ENCODE measurements around the gene KIF26B. TPM values are rescaled to one million over a fixed set of nuclear protein-coding genes. Genes with fewer than 3 reads are reported as not detected.

The KIF26B gene
- total and polyA plus RNA-seq, 2 experiments from 2014 or later: 0.03 to 0.76 TPM

GRCh38 chr1:245718123-245718522 lies 563.3 kb downstream of the KIF26B start:
- Histone ChIP-seq H3K36me3 (ENCODE audit: insufficient read depth) (no peaks in the 10 kb centered on the region), H2AFZ (no peak overlapping the region), H3K79me2 (replicated peaks; ENCODE audit: insufficient read depth) (no peaks in the 10 kb centered on the region), H3K27me3 (ENCODE audit: insufficient read depth) (no peaks in the 10 kb centered on the region), H3K9me2 (ENCODE audit: insufficient read depth) (peaks cover 13% of the 10 kb centered on the region; the same call in 1 of the 2 replicates), H3F3A (replicated peaks; ENCODE audit: low read depth) (no peaks in the 10 kb centered on the region), H3K4me1 (ENCODE audit: insufficient read depth) (no peaks in the 10 kb centered on the region), H3K4me2 (no peak overlapping the region), H3K4me3 (no peak overlapping the region), H4K20me1 (replicated peaks; ENCODE audit: insufficient read depth) (no peaks in the 10 kb centered on the region), H3K27ac (ENCODE audit: low read depth) (no peak overlapping the region)
- H3K27me3 Mint-ChIP-seq (ENCODE audit: insufficient read depth, low read depth, poor library complexity): peaks cover 8% of the 10 kb centered on the region
- no peak for DNase-seq (ENCODE audit: low spot score)
- H3K36me3 Mint-ChIP-seq (ENCODE audit: low read depth): no peaks in the 10 kb centered on the region; the same call in 2 of the 3 replicates
- H3K4me1 Mint-ChIP-seq: peaks cover 6% of the 10 kb centered on the region; the same call in 2 of the 3 replicates
- no peak for TF ChIP-seq CREB1 (CRISPR knock-in tag; IDR thresholded peaks at IDR 0.05; ENCODE audit: low read depth)
- TF ChIP-seq EZH2 (IDR thresholded peaks at IDR 0.05; ENCODE audit: low read depth, unreplicated experiment): no peak
- TF ChIP-seq ZNF114 (CRISPR knock-in tag; IDR thresholded peaks at IDR 0.05): no peak
- TF ChIP-seq ZNF462 (CRISPR knock-in tag; IDR thresholded peaks at IDR 0.05): no peak
- no peak for TF ChIP-seq EZH2phosphoT487 (IDR thresholded peaks at IDR 0.05; ENCODE audit: unreplicated experiment)
- TF ChIP-seq CTCF (conservative IDR thresholded peaks at IDR 0.05; ENCODE audit: low read depth in 2 of 2): no peak
- no peak for TF ChIP-seq STAT1 (IDR thresholded peaks at IDR 0.05; ENCODE audit: unreplicated experiment)
- no peak for ATAC-seq
- H3K9me3 Mint-ChIP-seq: no peaks in the 10 kb centered on the region
- no peak overlapping the region for H3K4me3 Mint-ChIP-seq
- no peak overlapping the region for H3K27ac Mint-ChIP-seq
